NCI-H446 (cell line): ENCODE data around the gene LRRC8D.

Experiments used
- DNase-seq, 2 experiments: peaks; one replicate each; lab custom pipeline; 2025; lab: John Stamatoyannopoulos, UW

The LRRC8D gene

GRCh38 chr1:89807503-89807902 is 13.3 kb upstream of the LRRC8D start:
- DNase-seq = no peak

DNA sequence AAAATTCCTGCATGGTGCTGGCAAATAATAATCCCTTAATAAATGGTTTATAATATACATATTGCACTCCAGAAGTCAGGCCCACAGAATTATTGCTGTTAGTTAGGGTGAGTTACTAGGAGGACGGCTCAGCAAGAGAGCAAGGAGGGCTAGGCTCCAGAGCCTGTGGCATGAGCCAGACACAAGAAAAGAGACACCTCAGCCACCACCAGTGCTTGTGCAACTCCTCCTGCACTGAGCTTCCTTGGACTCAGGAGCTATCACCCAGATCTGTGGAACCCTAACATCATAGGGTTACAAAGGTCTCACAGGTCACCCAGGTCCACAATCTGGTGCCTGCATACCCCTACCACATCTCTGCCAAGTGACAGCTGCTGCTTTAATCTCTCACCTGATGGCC is 12.8 kb upstream of the LRRC8D start:
- DNase-seq = no peak

GRCh38 chr1:89808441-89809117 is 12.3 kb upstream of the LRRC8D start:
- DNase-seq = no peak

- no peak for DNase-seq
These were observed 11.3 kb upstream of the LRRC8D start for GRCh38 chr1:89809556-89809955.

DNA sequence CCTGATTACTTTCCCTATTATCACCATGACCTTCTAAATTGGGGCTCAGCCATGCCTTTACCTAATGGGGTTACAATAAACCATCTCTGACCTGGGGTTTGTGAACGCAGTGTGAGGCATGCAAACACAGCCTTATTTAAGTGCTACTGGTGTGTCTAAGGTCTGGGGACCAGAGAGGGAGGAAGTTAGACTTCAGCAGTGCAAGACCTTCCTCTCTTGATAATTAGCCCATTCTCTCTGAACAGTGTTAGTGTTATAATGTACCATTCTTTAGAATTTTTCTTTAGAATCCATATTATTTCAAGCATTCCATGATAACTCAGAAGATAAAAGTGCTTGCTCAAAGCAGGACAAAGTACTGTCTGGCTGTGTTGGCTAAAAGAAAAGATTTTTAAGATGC is 10.5 kb upstream of the LRRC8D start:
- no peak for DNase-seq

GRCh38 chr1:89810880-89811279 is 10.0 kb upstream of the LRRC8D start:
- no peak for DNase-seq

GRCh38 chr1:89812992-89813391 is 7.8 kb upstream of the LRRC8D start:
- DNase-seq = no peak

- no peak for DNase-seq
These were observed 5.8 kb upstream of the LRRC8D start for GRCh38 chr1:89815040-89815439.

DNA sequence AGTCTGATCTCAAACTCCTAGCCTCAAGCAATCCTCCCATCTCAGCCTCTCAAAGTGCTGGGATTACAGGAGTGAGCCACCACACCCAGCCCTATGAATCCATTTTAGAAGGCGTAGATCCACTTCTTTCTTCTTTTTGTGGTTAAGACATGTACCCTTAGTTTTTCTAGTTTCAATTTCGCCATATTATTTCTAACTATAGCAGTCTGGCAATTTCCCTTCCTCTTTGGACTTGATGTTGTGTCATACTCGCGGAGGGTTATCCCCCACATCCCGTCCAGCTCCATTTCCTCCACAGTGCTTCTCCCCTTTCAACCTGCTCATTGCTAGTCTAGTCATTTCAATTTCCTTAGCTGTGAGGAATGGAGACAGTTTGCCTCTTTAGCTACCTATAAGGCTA is 5.2 kb upstream of the LRRC8D start:
- no peak for DNase-seq

- no peak for DNase-seq
These were observed 4.5 kb upstream of the LRRC8D start for GRCh38 chr1:89816366-89816765.

GRCh38 chr1:89821322-89822108 is 683 bp downstream of the LRRC8D start:
- peak in 1 of 2 experiments; percentile 52 for DNase-seq

DNA sequence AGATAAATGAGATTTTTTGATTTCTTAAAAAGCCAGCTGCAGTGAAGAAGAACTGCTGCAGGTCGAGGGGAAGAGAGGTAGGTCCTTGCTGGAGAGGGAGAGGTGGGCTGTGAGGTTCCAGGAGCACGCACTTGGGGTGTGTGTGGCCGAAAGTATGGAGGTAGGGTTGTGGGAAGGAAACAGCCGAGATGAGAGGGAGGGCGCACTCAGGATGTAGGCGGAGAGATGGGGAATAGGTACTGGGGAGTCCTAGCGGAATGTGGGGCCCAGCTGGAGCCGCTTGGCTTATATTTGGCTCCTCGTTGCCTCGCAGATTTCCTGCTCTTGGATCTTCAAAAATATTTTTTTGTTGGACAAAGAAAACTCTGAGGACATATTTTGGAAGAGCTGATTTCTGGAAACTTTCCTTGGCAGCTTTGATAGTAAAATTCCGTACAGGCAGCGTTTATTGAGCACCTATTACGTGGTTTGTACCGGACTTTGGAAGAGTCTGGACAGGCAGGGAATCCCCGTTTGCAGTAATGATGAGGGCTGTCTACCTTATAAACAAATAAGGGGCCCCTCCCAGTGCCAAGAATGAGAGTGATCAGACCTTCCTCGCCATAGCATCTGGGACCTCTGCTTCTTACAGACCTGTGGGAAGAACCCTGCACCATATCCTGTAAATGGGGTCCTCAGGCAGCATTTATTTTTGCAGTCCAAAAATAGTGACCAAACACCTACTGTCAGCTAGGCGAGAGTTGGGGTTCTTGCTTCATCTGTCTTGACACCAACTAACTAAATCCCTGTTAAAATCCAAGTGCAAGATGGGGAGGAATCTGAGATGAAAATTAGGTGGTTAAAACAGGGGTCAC is 1.5 kb downstream of the LRRC8D start:
- no peak for DNase-seq

GRCh38 chr1:89822999-89823628 is 2.3 kb downstream of the LRRC8D start:
- no peak for DNase-seq

- no peak for DNase-seq
These were observed 3.0 kb downstream of the LRRC8D start for GRCh38 chr1:89823679-89824292.

GRCh38 chr1:89826594-89826993 is 5.8 kb downstream of the LRRC8D start:
- no peak for DNase-seq

- DNase-seq = no peak
These were observed 6.5 kb downstream of the LRRC8D start for GRCh38 chr1:89827330-89827729.

- no peak for DNase-seq
These were observed 7.1 kb downstream of the LRRC8D start for GRCh38 chr1:89827902-89828301.

GRCh38 chr1:89829186-89829585 is 8.4 kb downstream of the LRRC8D start:
- DNase-seq = no peak

DNA sequence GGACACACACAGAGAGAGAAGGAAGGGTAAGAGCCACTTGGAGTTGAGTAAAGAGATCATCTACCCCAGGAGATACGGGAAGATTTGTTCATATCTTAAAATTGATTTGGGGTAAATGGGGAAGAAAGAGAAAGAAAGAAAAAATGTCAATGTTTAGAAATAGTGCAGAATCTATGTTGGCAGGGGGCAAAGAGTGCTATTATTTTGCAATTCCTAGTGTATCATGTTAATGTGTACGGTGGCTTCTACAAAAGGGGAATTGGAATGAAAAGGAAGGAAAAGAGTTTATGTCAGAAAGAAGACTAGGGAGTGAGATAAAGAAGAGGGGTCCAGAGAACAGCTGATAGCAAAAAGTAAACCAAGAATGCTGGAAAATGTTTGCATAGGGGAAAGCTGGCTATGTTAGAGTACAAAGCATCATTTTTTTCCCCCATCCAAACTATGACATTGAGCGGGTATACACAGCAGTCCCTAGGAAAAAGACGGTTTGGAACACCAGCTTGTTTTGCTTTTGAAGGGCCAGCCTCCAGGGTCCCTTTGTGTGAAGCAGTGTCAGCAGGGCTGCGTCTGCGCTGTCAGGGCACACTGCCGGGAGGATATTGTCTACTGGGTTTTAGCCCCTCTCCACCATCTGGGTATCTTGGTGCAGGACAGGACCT is 10.8 kb downstream of the LRRC8D start:
- no peak for DNase-seq

DNA sequence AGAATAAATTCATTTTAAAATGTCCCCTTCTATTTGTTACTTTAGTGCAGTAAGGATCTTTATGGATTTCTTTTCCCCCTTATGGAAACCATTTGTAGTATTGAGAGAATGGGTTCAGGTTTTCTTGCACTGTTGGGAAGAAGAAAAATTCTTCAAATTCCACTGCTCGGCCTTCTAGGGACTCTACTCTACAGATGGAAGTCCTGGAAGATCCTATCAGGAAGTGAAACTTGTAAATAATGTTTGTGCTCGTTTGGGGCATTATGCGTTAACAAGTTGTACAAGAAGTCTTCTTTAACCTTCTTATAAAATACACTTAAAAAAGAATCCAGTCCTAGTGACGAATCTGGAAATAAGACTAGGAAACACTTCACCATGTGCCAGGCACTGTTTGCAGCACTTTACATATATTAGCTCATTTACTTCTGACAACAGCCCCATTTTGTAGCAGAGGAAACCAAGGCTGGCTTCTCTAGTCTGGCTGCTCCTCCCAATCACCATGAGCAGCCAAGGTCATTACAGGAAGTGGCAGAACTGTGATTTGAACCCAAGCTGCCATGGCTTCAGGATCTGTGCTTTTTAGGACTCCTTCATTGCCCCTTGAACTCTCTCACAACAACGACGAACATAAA is 11.8 kb downstream of the LRRC8D start:
- DNase-seq = no peak
